IMR-90 (cell line): ENCODE results near the gene POU2F1. TPM values are rescaled to one million over a fixed set of nuclear protein-coding genes. Genes with fewer than 3 reads are reported as not detected.

Source experiments
- ATAC-seq: fragments of 200-7000 bp; cut with Tn5 transposase; 2 replicates; pipeline ENCODE4 v1.9.1; 2020; ENCODE audit warnings: low read depth, mild to moderate bottlenecking, moderate library complexity
- BruUV-seq: library from RNA; stranded (reverse); fragments of 400-500 nt; replicated peaks from 2 replicates; lab custom pipeline; 2021; lab: Mats Ljungman, UMichigan
- CTCF ChIA-PET: fragments of 300-600 bp; formaldehyde crosslinking; extraction: SDS; loops from one replicate; lab custom pipeline; 2021; ENCODE audit warnings: antibody characterized with exemption; lab: Yijun Ruan, JAX
- POLR2A ChIA-PET: fragments of 300-600 bp; sonication (Branson Sonifier 250); formaldehyde crosslinking; loops from one replicate; lab custom pipeline; 2022; ENCODE audit warnings: antibody characterized with exemption; ENCODE audit not compliant: unreplicated experiment; lab: Charles Lee
- DNase-seq: peaks from one replicate; pipeline ENCODE4 v3.0.0; 2013
- H2AFZ ChIP-seq: replicated peaks from 2 replicates; pipeline ENCODE3; 2013; ENCODE audit warnings: low read length, mild to moderate bottlenecking; ENCODE audit not compliant: poor library complexity
- H2AK5ac ChIP-seq: 2 replicates; pipeline ENCODE4 v1.6.1; 2013; ENCODE audit warnings: low read depth, low read length, inconsistent platforms
- H2AK9ac ChIP-seq: replicated peaks from 2 replicates; pipeline ENCODE3; 2013; ENCODE audit warnings: mild to moderate bottlenecking, low read depth, low read length, moderate library complexity; ENCODE audit not compliant: poor library complexity
- H2BK120ac ChIP-seq: 2 replicates; pipeline ENCODE4 v1.6.1; 2013; ENCODE audit warnings: low read depth, low read length, inconsistent platforms
- H2BK15ac ChIP-seq: 3 replicates; pipeline ENCODE4 v1.6.1; 2013; ENCODE audit warnings: low read depth, low read length, inconsistent platforms
- H2BK20ac ChIP-seq: 2 replicates; pipeline ENCODE4 v1.6.1; 2013; ENCODE audit warnings: low read depth, mild to moderate bottlenecking, inconsistent platforms, low read length, moderate library complexity
- H2BK5ac ChIP-seq: 2 replicates; pipeline ENCODE4 v1.6.1; 2013; ENCODE audit warnings: mild to moderate bottlenecking, low read depth, low read length, inconsistent platforms; ENCODE audit not compliant: poor library complexity, severe bottlenecking
- H3K14ac ChIP-seq: replicated peaks from 2 replicates; pipeline ENCODE4 v1.6.1; 2013; ENCODE audit warnings: low read depth, low read length, inconsistent platforms
- H3K18ac ChIP-seq: 2 replicates; pipeline ENCODE4 v1.6.1; 2013; ENCODE audit warnings: low read depth, low read length, control low read depth
- H3K23ac ChIP-seq: 2 replicates; pipeline ENCODE4 v1.6.1; 2013; ENCODE audit warnings: low read depth, low read length, inconsistent platforms
- H3K27ac ChIP-seq: 2 replicates; pipeline ENCODE4 v1.5.1; 2013; ENCODE audit warnings: mild to moderate bottlenecking, control low read depth, low read length; ENCODE audit not compliant: insufficient read depth
- H3K27me3 ChIP-seq: 2 replicates; pipeline ENCODE4 v1.6.1; 2013; ENCODE audit warnings: low read length; ENCODE audit not compliant: control insufficient read depth, insufficient read depth
- H3K36me3 ChIP-seq: 2 replicates; pipeline ENCODE4 v1.6.1; 2013; ENCODE audit warnings: low read length, mixed read lengths; ENCODE audit not compliant: control insufficient read depth, insufficient read depth
- H3K4ac ChIP-seq: 2 replicates; pipeline ENCODE4 v1.6.1; 2013; ENCODE audit warnings: low read depth, low read length, inconsistent platforms
- H3K4me1 ChIP-seq: 2 replicates; pipeline ENCODE4 v1.6.1; 2013; ENCODE audit warnings: low read length, mixed read lengths; ENCODE audit not compliant: control insufficient read depth, insufficient read depth
- H3K4me2 ChIP-seq: 2 replicates; pipeline ENCODE4 v1.6.1; 2013; ENCODE audit warnings: low read depth, mild to moderate bottlenecking, control low read depth, low read length, moderate library complexity
- H3K4me3 ChIP-seq: 2 replicates; pipeline ENCODE4 v1.5.1; 2013; ENCODE audit warnings: low read depth, mild to moderate bottlenecking, control low read depth, low read length, moderate library complexity; ENCODE audit not compliant: insufficient read depth
- H3K56ac ChIP-seq: 2 replicates; pipeline ENCODE4 v1.6.1; 2013; ENCODE audit warnings: low read length, inconsistent platforms; ENCODE audit not compliant: insufficient read depth; ENCODE audit errors: extremely low read depth
- H3K79me1 ChIP-seq, 2 experiments: 2 replicates each; pipeline ENCODE4 v1.6.1; 2013; ENCODE audit warnings: low read length in 2 of 2, inconsistent platforms in 1 of 2, low read depth in 1 of 2
- H3K9ac ChIP-seq: 2 replicates; pipeline ENCODE4 v1.6.1; 2013; ENCODE audit warnings: low read depth, low read length, control low read depth
- H3K9me1 ChIP-seq: 2 replicates; pipeline ENCODE4 v1.6.1; 2013; ENCODE audit warnings: low read length, inconsistent platforms; ENCODE audit not compliant: insufficient read depth
- H3K9me3 ChIP-seq: 2 replicates; pipeline ENCODE4 v1.6.1; 2013; ENCODE audit warnings: low read length; ENCODE audit not compliant: control insufficient read depth, insufficient read depth
- H4K20me1 ChIP-seq: 2 replicates; pipeline ENCODE4 v1.6.1; 2013; ENCODE audit warnings: low read length, inconsistent platforms; ENCODE audit not compliant: insufficient read depth
- H4K5ac ChIP-seq: 2 replicates; pipeline ENCODE4 v1.6.1; 2013; ENCODE audit warnings: mild to moderate bottlenecking, low read depth, low read length, control low read depth
- H4K8ac ChIP-seq, 2 experiments: 2 replicates each; pipeline ENCODE4 v1.6.1; 2013; ENCODE audit warnings: low read depth in 2 of 2, low read length in 2 of 2, control low read depth in 1 of 2, inconsistent platforms in 1 of 2
- H4K91ac ChIP-seq: 2 replicates; pipeline ENCODE4 v1.6.1; 2013; ENCODE audit warnings: low read depth, low read length, inconsistent platforms; ENCODE audit not compliant: insufficient read depth
- CEBPB ChIP-seq: IDR thresholded peaks from 2 replicates; pipeline ENCODE4 v1.6.1; 2012; ENCODE audit warnings: low read depth, low read length, improper control_type of control experiment
- FOS ChIP-seq: fragments of 150-350 bp; IDR thresholded peaks from 2 replicates; pipeline ENCODE4 v1.6.1; 2016; ENCODE audit warnings: low read depth, low read length
- MXI1 ChIP-seq: IDR thresholded peaks from 2 replicates; pipeline ENCODE4 v1.6.1; 2012; ENCODE audit warnings: low read depth, mild to moderate bottlenecking, low read length, moderate library complexity, borderline replicate concordance
- NFE2L2 ChIP-seq: fragments of 150-350 bp; IDR thresholded peaks from 2 replicates; pipeline ENCODE4 v1.6.1; 2016; ENCODE audit warnings: low read depth, mild to moderate bottlenecking, low read length
- RCOR1 ChIP-seq: IDR thresholded peaks from 2 replicates; pipeline ENCODE4 v1.6.1; 2012; ENCODE audit warnings: mild to moderate bottlenecking, low read length, improper control_type of control experiment; ENCODE audit not compliant: insufficient replicate concordance
- RFX5 ChIP-seq: IDR thresholded peaks from 2 replicates; pipeline ENCODE4 v1.8.0; 2012; ENCODE audit warnings: low read depth, mild to moderate bottlenecking, low read length, moderate library complexity
- SMC3 ChIP-seq: fragments of 150-350 bp; IDR thresholded peaks from 2 replicates; pipeline ENCODE4 v1.6.1; 2016; ENCODE audit warnings: low read depth, mild to moderate bottlenecking, antibody characterized with exemption, low read length, moderate library complexity
- WGBS, 2 experiments: methylation state at CpG; one replicate each; pipeline versions ENCODE4 v1.1.5 to v1.1.7; 2013; ENCODE audit warnings: missing lambda C conversion rate in 2 of 2; ENCODE audit not compliant: insufficient read length in 1 of 2; ENCODE audit errors: extremely low coverage in 2 of 2; 5-methylcytosine and 5-hydroxymethylcytosine counted together
- dilution Hi-C: fragments of 300-500 bp; cut with HindIII; formaldehyde crosslinking; loops from one replicate; pipeline ENCODE4 v1.14.3; 2018; ENCODE audit warnings: low sequenced_read_pairs; ENCODE audit not compliant: unreplicated experiment
- in situ Hi-C: fragments of 300-500 bp; cut with MboI; formaldehyde crosslinking; loops from 3 replicates; pipeline ENCODE4 v1.14.3; 2019; ENCODE audit warnings: low sequenced_read_pairs, inconsistent platforms, mixed read lengths
- intact Hi-C: fragments of 100-400 bp; cut with micrococcal nuclease; formaldehyde crosslinking; loops from 2 replicates; pipeline ENCODE4 v1.10.0; 2022
- polyA plus RNA-seq, 3 experiments: library from polyadenylated mRNA; depleted of rRNA; stranded (reverse); fragments of >200 nt; gene quantifications; 2 replicates each; pipeline ENCODE4 v1.2.3, GENCODE V29; 2012; ENCODE audit warnings: low replicate concordance in 1 of 3
- total RNA-seq: library from RNA; depleted of rRNA; stranded (reverse); fragments of >200 nt; gene quantifications from 2 replicates; pipeline ENCODE4 v1.2.3, GENCODE V29; 2012

POU2F1 gene
- total and polyA plus RNA-seq, 2 of the 4 experiments (the other 2 are of a cell fraction): 1.2 to 3.4 TPM

DNA sequence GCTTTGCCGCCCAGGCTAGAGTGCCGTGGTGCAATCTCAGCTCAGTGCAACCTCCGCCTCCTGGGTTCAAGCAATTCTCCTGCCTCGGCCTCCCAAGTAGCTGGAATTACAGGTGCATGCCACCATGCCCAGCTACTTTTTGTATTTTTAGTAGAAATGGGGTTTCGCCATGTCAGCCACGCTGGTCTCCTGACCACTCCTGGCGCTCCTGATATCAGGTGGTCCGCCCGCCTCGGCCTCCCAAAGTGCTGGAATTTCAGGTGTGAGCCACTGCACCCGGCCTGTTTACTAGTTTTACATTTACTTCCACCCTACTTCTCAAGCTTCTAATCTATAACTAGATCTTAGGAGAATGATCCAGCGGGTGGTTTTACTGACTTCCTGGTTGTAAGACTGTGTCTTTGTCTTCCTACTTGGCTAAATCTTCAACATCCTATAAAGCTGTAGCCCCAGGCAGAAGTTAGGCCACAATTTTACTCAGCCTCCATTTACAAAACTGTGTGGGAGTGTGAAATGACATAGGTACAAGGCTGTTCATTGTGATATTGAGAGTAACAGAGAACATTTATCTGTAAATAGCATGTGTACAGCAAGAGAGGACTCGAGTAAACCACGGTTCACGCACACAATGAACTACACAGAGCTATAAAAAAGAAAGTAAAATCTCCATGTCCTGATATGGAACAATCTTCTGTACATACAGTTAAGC is 9.6 kb upstream of the POU2F1 start:
- Histone ChIP-seq H2AK5ac (no peak overlapping the region), H2AK9ac (no peak overlapping the region), H4K91ac (no peak overlapping the region), H3K36me3 (no peaks in the 10 kb centered on the region), H3K27ac (no peak overlapping the region), H3K4me2 (no peak overlapping the region), H2BK120ac (no peak overlapping the region), H3K4me1 (no peaks in the 10 kb centered on the region), H2BK15ac (no peak overlapping the region), H3K4ac (no peak overlapping the region), H4K5ac (no peak overlapping the region), H2BK20ac (no peak overlapping the region), H3K27me3 (peaks cover 17% of the 10 kb centered on the region), H2BK5ac (no peak overlapping the region), H3K79me1 (no peaks in the 10 kb centered on the region), H3K23ac (no peak overlapping the region), H3K18ac (no peak overlapping the region), H4K8ac (no peak overlapping the region), H3K4me3 (no peak overlapping the region), H3K9ac (no peak overlapping the region), H3K56ac (no peak overlapping the region), H4K20me1 (no peaks in the 10 kb centered on the region), H3K14ac (no peak overlapping the region), H3K9me1 (no peaks in the 10 kb centered on the region), H2AFZ (no peak overlapping the region), H3K9me3 (no peaks in the 10 kb centered on the region)
- TF ChIP-seq SMC3 (no peak), FOS (no peak), RFX5 (no peak), NFE2L2 (no peak), CEBPB (no peak), RCOR1 (no peak), MXI1 (no peak)
- BruUV-seq: no TSS peak
- dilution Hi-C loops (no loop called here), intact Hi-C loops (no loop called here), in situ Hi-C loops (no loop called here)
- WGBS, 2 experiments: 80% methylated on average over 3 of the region's 15 CpGs; no CpG with 5 or more reads in 1 of the 2 experiments
- ATAC-seq (no peak), DNase-seq (no peak)
- CTCF ChIA-PET: no interaction called here
- POLR2A ChIA-PET: no interaction called here
